Natural killer cell (primary cell): ENCODE data around the gene LMTK2. TPM values are rescaled to one million over a fixed set of nuclear protein-coding genes. Genes with fewer than 3 reads are reported as not detected.

Source experiments
- ATAC-seq, 3 donors: fragments of 150-1000 bp in 2 of 3; fragments of 200-7000 bp in 1 of 3; cut with Tn5 transposase; 1 replicate in 1 of 3; 2 replicates in 2 of 3; pipeline ENCODE4 v1.10.0; 2021; ENCODE audit warnings: mild to moderate bottlenecking in 2 of 3, moderate library complexity in 2 of 3
- DNase-seq, 2 donors: peaks; one replicate each; pipeline versions ENCODE4 v3.0.0 to v3.0.0-alpha.2; 2013 to 2021; ENCODE audit warnings: mixed read lengths in 1 of 2
- H3K27ac ChIP-seq: one replicate; pipeline ENCODE4 v1.5.1; 2013; ENCODE audit warnings: mild to moderate bottlenecking, low read length
- H3K27me3 ChIP-seq: one replicate; pipeline ENCODE4 v1.6.1; 2013; ENCODE audit warnings: low read length; ENCODE audit not compliant: control insufficient read depth, insufficient read depth
- H3K36me3 ChIP-seq: one replicate; pipeline ENCODE4 v1.6.1; 2013; ENCODE audit warnings: low read length; ENCODE audit not compliant: control insufficient read depth, insufficient read depth
- H3K4me1 ChIP-seq: one replicate; pipeline ENCODE4 v1.6.1; 2013; ENCODE audit warnings: low read length; ENCODE audit not compliant: control insufficient read depth, insufficient read depth
- H3K4me3 ChIP-seq: one replicate; pipeline ENCODE4 v1.5.1; 2013; ENCODE audit warnings: low read length
- H3K9me3 ChIP-seq: one replicate; pipeline ENCODE4 v1.6.1; 2013; ENCODE audit warnings: low read length; ENCODE audit not compliant: control insufficient read depth, insufficient read depth
- H3K27ac Mint-ChIP-seq, 2 donors: one replicate each; pipeline ENCODE4 v1.8.0; 2022; ENCODE audit warnings: mild to moderate bottlenecking in 2 of 2, mixed read lengths in 2 of 2, moderate library complexity in 1 of 2
- H3K27me3 Mint-ChIP-seq, 2 donors: one replicate each; pipeline ENCODE4 v1.8.0; 2022; ENCODE audit warnings: low read depth in 2 of 2, mixed read lengths in 2 of 2
- H3K36me3 Mint-ChIP-seq: one replicate; pipeline ENCODE4 v1.8.0; 2022; ENCODE audit warnings: mixed read lengths
- H3K4me1 Mint-ChIP-seq, 2 donors: one replicate each; pipeline ENCODE4 v1.8.0; 2022; ENCODE audit warnings: mixed read lengths in 2 of 2
- H3K4me3 Mint-ChIP-seq: one replicate; pipeline ENCODE4 v1.8.0; 2022; ENCODE audit warnings: mild to moderate bottlenecking, moderate library complexity, mixed read lengths
- H3K9me3 Mint-ChIP-seq, 2 donors: one replicate each; pipeline ENCODE4 v1.8.0; 2022; ENCODE audit warnings: mixed read lengths in 2 of 2
- WGBS: methylation state at CpG from one replicate; pipeline ENCODE4 v1.1.7; 2013; ENCODE audit warnings: missing lambda C conversion rate; ENCODE audit not compliant: insufficient coverage; 5-methylcytosine and 5-hydroxymethylcytosine counted together
- intact Hi-C: fragments of 100-400 bp; cut with micrococcal nuclease; formaldehyde crosslinking; loops from one replicate; pipeline ENCODE4 v1.14.2; 2022
- total RNA-seq, 4 donors: library from RNA; stranded (reverse); fragments of 120-200 nt in 1 of 4; gene quantifications; one replicate each; pipeline versions ENCODE4 v1.2.3 to v1.2.4, GENCODE V29; 2013 to 2022
- TF ChIP-seq, protein P1 (sequence below): fragments of 200-600 bp; IDR thresholded peaks from one replicate; pipeline ENCODE4 v1.8.0; 2022; ENCODE audit warnings: antibody characterized with exemption

Gene LMTK2
- total RNA-seq, 3 donors from 2014 or later (not counting 1 experiment from before 2014, with no cell fraction given): 18.7 to 33.9 (median 26.6) TPM

DNA sequence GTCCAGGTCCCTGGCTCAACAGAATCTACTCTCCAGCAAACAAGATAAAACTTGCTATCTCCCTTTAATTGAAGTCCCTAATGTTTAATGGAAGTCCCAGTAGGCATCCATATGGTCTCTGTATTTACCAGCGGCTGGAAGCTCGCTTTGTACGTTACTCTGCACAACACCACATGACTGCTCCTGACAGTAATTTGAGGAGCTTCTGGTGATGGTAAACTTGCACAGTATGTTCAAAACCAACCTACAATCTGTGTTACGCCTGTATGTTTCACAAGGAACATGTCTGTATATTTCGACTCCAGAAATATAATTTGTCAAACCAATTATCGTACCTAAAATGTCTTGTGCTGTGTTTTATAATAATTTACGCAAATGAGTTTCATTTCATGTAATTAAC is 149.8 kb downstream of the LMTK2 start:
- H3K4me3 ChIP-seq: no peak overlapping the region
- no peaks in the 10 kb centered on the region for H3K9me3 Mint-ChIP-seq
- H3K9me3 ChIP-seq: no peaks in the 10 kb centered on the region
- intact Hi-C loops: loop anchor here (10.0 kb wide), 1 partner anchor 122 kb away; no protein-coding TSS in a partner anchor
- TF ChIP-seq, protein P1, sequence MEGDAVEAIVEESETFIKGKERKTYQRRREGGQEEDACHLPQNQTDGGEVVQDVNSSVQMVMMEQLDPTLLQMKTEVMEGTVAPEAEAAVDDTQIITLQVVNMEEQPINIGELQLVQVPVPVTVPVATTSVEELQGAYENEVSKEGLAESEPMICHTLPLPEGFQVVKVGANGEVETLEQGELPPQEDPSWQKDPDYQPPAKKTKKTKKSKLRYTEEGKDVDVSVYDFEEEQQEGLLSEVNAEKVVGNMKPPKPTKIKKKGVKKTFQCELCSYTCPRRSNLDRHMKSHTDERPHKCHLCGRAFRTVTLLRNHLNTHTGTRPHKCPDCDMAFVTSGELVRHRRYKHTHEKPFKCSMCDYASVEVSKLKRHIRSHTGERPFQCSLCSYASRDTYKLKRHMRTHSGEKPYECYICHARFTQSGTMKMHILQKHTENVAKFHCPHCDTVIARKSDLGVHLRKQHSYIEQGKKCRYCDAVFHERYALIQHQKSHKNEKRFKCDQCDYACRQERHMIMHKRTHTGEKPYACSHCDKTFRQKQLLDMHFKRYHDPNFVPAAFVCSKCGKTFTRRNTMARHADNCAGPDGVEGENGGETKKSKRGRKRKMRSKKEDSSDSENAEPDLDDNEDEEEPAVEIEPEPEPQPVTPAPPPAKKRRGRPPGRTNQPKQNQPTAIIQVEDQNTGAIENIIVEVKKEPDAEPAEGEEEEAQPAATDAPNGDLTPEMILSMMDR: no peak
- ATAC-seq (no peak), DNase-seq (no peak)
- peaks cover 33 to 42% of the 10 kb centered on the region in 2 donors for H3K4me1 Mint-ChIP-seq
- no peak overlapping the region for H3K4me3 Mint-ChIP-seq
- H3K36me3 Mint-ChIP-seq: no peaks in the 10 kb centered on the region
- H3K36me3 ChIP-seq: peaks cover 8% of the 10 kb centered on the region
- H3K27me3 Mint-ChIP-seq: no peaks in the 10 kb centered on the region
- H3K27ac Mint-ChIP-seq: peak overlapping the region; percentile 36 to 45
- H3K27me3 ChIP-seq: no peaks in the 10 kb centered on the region
- peaks cover 19% of the 10 kb centered on the region for H3K4me1 ChIP-seq
- no peak overlapping the region for H3K27ac ChIP-seq
- 98% methylated on average over 5 of the region's 7 CpGs for WGBS

- WGBS: 93% methylated on average over 5 of the region's 6 CpGs
- H3K27me3 ChIP-seq: no peaks in the 10 kb centered on the region
- peaks cover 12% of the 10 kb centered on the region for H3K4me1 ChIP-seq
- H3K4me3 Mint-ChIP-seq: no peak overlapping the region
- ATAC-seq (no peak), DNase-seq (no peak)
- no peak overlapping the region for H3K27ac Mint-ChIP-seq
- H3K4me1 Mint-ChIP-seq: peaks cover 24 to 29% of the 10 kb centered on the region in 2 donors
- intact Hi-C loops: loop anchor here (10.0 kb wide), 1 partner anchor 123 kb away; no protein-coding TSS in a partner anchor
- no peak overlapping the region for H3K27ac ChIP-seq
- H3K9me3 ChIP-seq: no peaks in the 10 kb centered on the region
- H3K9me3 Mint-ChIP-seq: no peaks in the 10 kb centered on the region
- H3K27me3 Mint-ChIP-seq: no peaks in the 10 kb centered on the region
- H3K4me3 ChIP-seq: no peak overlapping the region
- H3K36me3 ChIP-seq: peaks cover 13% of the 10 kb centered on the region
- TF ChIP-seq, protein P1: no peak
- H3K36me3 Mint-ChIP-seq: no peaks in the 10 kb centered on the region
Measured at GRCh38 chr7:98257701-98258100, 151.0 kb downstream of the LMTK2 start.

Other genes starting within 250 kb of the LMTK2 start
- 10 to 100 TPM; 13.4 to 18.8 (median 16.7) TPM for gene ASNS, start 234.5 kb upstream of the LMTK2 start, total RNA-seq
- gene OCM2, start 116.7 kb upstream of the LMTK2 start, total RNA-seq: not detected
- 1 to 10 TPM in 1 of 3 donors, not detected in 2; 3.3 TPM for gene BHLHA15, start 104.6 kb downstream of the LMTK2 start, total RNA-seq
- 10 to 100 TPM; 68.8 to 76.7 (median 70.3) TPM for gene TECPR1, start 145.4 kb downstream of the LMTK2 start, total RNA-seq
- gene BRI3, start 174.8 kb downstream of the LMTK2 start, total RNA-seq: 10 to 100 TPM; 81.9 to 97.1 (median 90.0) TPM